SK-N-SH treated with all-trans-retinoic acid at 6 μM for 48 hours (cell line): ENCODE data around the gene SLC24A4.

ENCODE experiments used
- ATAC-seq: fragments of 200-7000 bp; cut with Tn5 transposase; 3 replicates; pipeline ENCODE4 v1.9.1; 2020; ENCODE audit warnings: mild to moderate bottlenecking, moderate library complexity
- BACH2 ChIP-seq: fragments of 250-450 bp; sonication (Bioruptor Pico); IDR thresholded peaks from 2 replicates; pipeline ENCODE4 v1.9.0; 2021; ENCODE audit warnings: mild to moderate bottlenecking, borderline replicate concordance
- CSDC2 ChIP-seq: fragments of 250-450 bp; sonication (Bioruptor Pico); IDR thresholded peaks from 2 replicates; pipeline ENCODE4 v1.5.0; 2020; ENCODE audit warnings: mild to moderate bottlenecking, moderate library complexity
- GLIS3 ChIP-seq: fragments of 250-450 bp; sonication (Bioruptor Pico); IDR thresholded peaks from 2 replicates; pipeline ENCODE4 v1.5.0; 2020; ENCODE audit warnings: mild to moderate bottlenecking, moderate library complexity
- ISL1 ChIP-seq: fragments of 250-450 bp; sonication (Bioruptor Pico); IDR thresholded peaks from 2 replicates; pipeline ENCODE4 v2.1.2; 2022; ENCODE audit warnings: mild to moderate bottlenecking, moderate library complexity
- OSR1 ChIP-seq: fragments of 250-450 bp; sonication (Bioruptor Pico); IDR thresholded peaks from 2 replicates; pipeline ENCODE4 v1.8.0; 2022; ENCODE audit warnings: moderate library complexity, mild to moderate bottlenecking, inconsistent platforms
- PATZ1 ChIP-seq: fragments of 250-450 bp; sonication (Bioruptor Pico); IDR thresholded peaks from 2 replicates; pipeline ENCODE4 v1.8.0; 2020; ENCODE audit warnings: mild to moderate bottlenecking, moderate library complexity, borderline replicate concordance
- PPARA ChIP-seq: fragments of 250-450 bp; sonication (Bioruptor Pico); IDR thresholded peaks from 2 replicates; pipeline ENCODE4 v1.5.0; 2020; ENCODE audit warnings: mild to moderate bottlenecking, borderline replicate concordance
- RARB ChIP-seq: fragments of 250-450 bp; sonication (Bioruptor Pico); IDR thresholded peaks from 2 replicates; pipeline ENCODE4 v1.8.0; 2021; ENCODE audit warnings: mild to moderate bottlenecking, moderate library complexity
- SNAI2 ChIP-seq: fragments of 250-450 bp; sonication (Bioruptor Pico); IDR thresholded peaks from 2 replicates; pipeline ENCODE4 v1.5.0; 2020; ENCODE audit warnings: mild to moderate bottlenecking, moderate library complexity
- TCF4 ChIP-seq: fragments of 250-450 bp; sonication (Bioruptor Pico); IDR thresholded peaks from 2 replicates; pipeline ENCODE4 v1.8.0; 2021; ENCODE audit warnings: mild to moderate bottlenecking, moderate library complexity, borderline replicate concordance
- TOX ChIP-seq: fragments of 250-450 bp; sonication (Bioruptor Pico); IDR thresholded peaks from 2 replicates; pipeline ENCODE4 v1.8.0; 2021; ENCODE audit warnings: mild to moderate bottlenecking, moderate library complexity, borderline replicate concordance
- TSHZ2 ChIP-seq: fragments of 250-450 bp; sonication (Bioruptor Pico); IDR thresholded peaks from 2 replicates; pipeline ENCODE4 v1.5.0; 2020; ENCODE audit warnings: mild to moderate bottlenecking, moderate library complexity
- ZC3H10 ChIP-seq: fragments of 250-450 bp; sonication (Bioruptor Pico); IDR thresholded peaks from 2 replicates; pipeline ENCODE4 v1.5.1; 2021; ENCODE audit warnings: mild to moderate bottlenecking, moderate library complexity
- ZFP3 ChIP-seq: fragments of 250-450 bp; sonication (Bioruptor Pico); IDR thresholded peaks from 2 replicates; pipeline ENCODE4 v1.5.0; 2020; ENCODE audit warnings: mild to moderate bottlenecking, moderate library complexity
- ZFP30 ChIP-seq: fragments of 450-650 bp; formaldehyde crosslinking; IDR thresholded peaks from 2 replicates; pipeline ENCODE4 v1.5.0; 2022; ENCODE audit warnings: mild to moderate bottlenecking, moderate library complexity
- ZNF565 ChIP-seq: fragments of 450-650 bp; formaldehyde crosslinking; conservative IDR thresholded peaks from 2 replicates; pipeline ENCODE4 v1.5.0; 2020; ENCODE audit warnings: low read depth, mild to moderate bottlenecking, moderate library complexity
- ZNF70 ChIP-seq: fragments of 450-650 bp; formaldehyde crosslinking; IDR thresholded peaks from 2 replicates; pipeline ENCODE4 v1.5.0; 2020; ENCODE audit warnings: mild to moderate bottlenecking, moderate library complexity
- ZNF8 ChIP-seq: fragments of 450-650 bp; formaldehyde crosslinking; IDR thresholded peaks from 2 replicates; pipeline ENCODE4 v1.5.0; 2020; ENCODE audit warnings: mild to moderate bottlenecking, moderate library complexity
- TF ChIP-seq, protein P1 (sequence below): fragments of 250-450 bp; sonication (Bioruptor Pico); IDR thresholded peaks from 2 replicates; pipeline ENCODE4 v1.5.1; 2020; ENCODE audit warnings: low read depth, mild to moderate bottlenecking, moderate library complexity
- TF ChIP-seq, protein P2 (sequence below): fragments of 250-450 bp; sonication (Bioruptor Pico); IDR thresholded peaks from 2 replicates; pipeline ENCODE4 v1.8.0; 2021; ENCODE audit warnings: low read depth, mild to moderate bottlenecking, moderate library complexity, borderline replicate concordance
- TF ChIP-seq, protein P3 (sequence below): fragments of 250-450 bp; sonication (Bioruptor Pico); IDR thresholded peaks from 2 replicates; pipeline ENCODE4 v1.5.1; 2021; ENCODE audit warnings: mild to moderate bottlenecking, moderate library complexity

The SLC24A4 gene

DNA sequence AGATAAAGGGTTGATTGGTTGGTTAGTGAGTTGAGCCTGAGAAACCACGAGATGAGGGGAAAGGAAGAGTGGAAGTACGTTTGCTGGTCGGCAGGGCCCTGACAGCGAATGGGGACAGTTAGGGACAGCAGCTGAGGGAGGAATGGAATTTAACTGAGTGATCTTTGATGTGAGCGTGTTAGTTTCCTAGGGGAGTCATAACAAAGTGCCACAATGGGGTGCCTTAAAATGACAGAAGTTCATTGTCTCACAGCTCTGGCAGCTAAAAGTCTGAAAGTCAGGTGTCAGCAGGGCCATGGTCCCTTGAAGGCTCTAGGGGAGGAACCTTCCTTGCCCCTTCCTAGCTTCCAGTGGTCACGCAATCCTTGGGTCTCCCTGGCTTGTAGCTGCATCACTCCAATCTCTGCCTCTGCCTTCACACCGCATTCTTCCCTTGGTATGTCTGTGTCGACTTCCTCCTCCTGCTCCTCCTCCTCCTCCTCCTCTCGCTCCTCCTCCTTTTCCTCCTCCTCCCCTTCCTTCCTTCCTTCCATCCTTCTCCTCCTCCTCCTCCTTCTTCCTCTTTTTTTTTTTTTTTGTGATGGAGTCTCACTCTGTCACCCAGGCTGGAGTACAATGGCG is 164.7 kb downstream of the SLC24A4 start:
- TF ChIP-seq ZC3H10 (CRISPR knock-in tag) (no peak), PATZ1 (no peak), TCF4 (CRISPR knock-in tag) (no peak), ISL1 (CRISPR knock-in tag) (no peak), ZNF565 (no peak), BACH2 (no peak), ZFP3 (CRISPR knock-in tag) (no peak), OSR1 (CRISPR knock-in tag) (no peak), RARB (CRISPR knock-in tag) (no peak), ZNF70 (no peak)
- no peak for ATAC-seq

- ATAC-seq, result no peak
- TF ChIP-seq SNAI2 (CRISPR knock-in tag) (no peak), PPARA (CRISPR knock-in tag) (no peak), CSDC2 (no peak), ZFP3 (CRISPR knock-in tag) (no peak), TOX (no peak), ZNF565 (no peak), ZFP30 (CRISPR knock-in tag) (no peak), OSR1 (CRISPR knock-in tag) (no peak), BACH2 (no peak), GLIS3 (CRISPR knock-in tag) (no peak), ZNF70 (no peak), TSHZ2 (no peak), PATZ1 (no peak), ZC3H10 (CRISPR knock-in tag) (no peak), ZNF8 (CRISPR knock-in tag) (no peak)
- TF ChIP-seq, protein P1, sequence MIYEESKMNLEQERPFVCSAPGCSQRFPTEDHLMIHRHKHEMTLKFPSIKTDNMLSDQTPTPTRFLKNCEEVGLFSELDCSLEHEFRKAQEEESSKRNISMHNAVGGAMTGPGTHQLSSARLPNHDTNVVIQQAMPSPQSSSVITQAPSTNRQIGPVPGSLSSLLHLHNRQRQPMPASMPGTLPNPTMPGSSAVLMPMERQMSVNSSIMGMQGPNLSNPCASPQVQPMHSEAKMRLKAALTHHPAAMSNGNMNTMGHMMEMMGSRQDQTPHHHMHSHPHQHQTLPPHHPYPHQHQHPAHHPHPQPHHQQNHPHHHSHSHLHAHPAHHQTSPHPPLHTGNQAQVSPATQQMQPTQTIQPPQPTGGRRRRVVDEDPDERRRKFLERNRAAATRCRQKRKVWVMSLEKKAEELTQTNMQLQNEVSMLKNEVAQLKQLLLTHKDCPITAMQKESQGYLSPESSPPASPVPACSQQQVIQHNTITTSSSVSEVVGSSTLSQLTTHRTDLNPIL (CRISPR knock-in tag), result no peak
- TF ChIP-seq, protein P2, sequence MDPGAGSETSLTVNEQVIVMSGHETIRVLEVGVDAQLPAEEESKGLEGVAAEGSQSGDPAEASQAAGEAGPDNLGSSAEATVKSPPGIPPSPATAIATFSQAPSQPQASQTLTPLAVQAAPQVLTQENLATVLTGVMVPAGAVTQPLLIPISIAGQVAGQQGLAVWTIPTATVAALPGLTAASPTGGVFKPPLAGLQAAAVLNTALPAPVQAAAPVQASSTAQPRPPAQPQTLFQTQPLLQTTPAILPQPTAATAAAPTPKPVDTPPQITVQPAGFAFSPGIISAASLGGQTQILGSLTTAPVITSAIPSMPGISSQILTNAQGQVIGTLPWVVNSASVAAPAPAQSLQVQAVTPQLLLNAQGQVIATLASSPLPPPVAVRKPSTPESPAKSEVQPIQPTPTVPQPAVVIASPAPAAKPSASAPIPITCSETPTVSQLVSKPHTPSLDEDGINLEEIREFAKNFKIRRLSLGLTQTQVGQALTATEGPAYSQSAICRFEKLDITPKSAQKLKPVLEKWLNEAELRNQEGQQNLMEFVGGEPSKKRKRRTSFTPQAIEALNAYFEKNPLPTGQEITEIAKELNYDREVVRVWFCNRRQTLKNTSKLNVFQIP (CRISPR knock-in tag), result no peak
- TF ChIP-seq, protein P3, sequence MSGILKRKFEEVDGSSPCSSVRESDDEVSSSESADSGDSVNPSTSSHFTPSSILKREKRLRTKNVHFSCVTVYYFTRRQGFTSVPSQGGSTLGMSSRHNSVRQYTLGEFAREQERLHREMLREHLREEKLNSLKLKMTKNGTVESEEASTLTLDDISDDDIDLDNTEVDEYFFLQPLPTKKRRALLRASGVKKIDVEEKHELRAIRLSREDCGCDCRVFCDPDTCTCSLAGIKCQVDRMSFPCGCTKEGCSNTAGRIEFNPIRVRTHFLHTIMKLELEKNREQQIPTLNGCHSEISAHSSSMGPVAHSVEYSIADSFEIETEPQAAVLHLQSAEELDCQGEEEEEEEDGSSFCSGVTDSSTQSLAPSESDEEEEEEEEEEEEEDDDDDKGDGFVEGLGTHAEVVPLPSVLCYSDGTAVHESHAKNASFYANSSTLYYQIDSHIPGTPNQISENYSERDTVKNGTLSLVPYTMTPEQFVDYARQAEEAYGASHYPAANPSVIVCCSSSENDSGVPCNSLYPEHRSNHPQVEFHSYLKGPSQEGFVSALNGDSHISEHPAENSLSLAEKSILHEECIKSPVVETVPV (CRISPR knock-in tag), result no peak
These were observed 166.7 kb downstream of the SLC24A4 start for GRCh38 chr14:92489394-92490238.
